ENCODE results near the gene FCRL6.

The FCRL6 gene

GRCh38 chr1:159835862-159836525 is 33.8 kb downstream of the FCRL6 start:
- DNase-seq (ENCODE audit: low spot score): no peak

GRCh38 chr1:159838715-159839114 is 36.6 kb downstream of the FCRL6 start:
- no peak for DNase-seq (ENCODE audit: low spot score)

GRCh38 chr1:159839116-159839849 is 37.1 kb downstream of the FCRL6 start:
- no peak for DNase-seq (ENCODE audit: low spot score)

DNA sequence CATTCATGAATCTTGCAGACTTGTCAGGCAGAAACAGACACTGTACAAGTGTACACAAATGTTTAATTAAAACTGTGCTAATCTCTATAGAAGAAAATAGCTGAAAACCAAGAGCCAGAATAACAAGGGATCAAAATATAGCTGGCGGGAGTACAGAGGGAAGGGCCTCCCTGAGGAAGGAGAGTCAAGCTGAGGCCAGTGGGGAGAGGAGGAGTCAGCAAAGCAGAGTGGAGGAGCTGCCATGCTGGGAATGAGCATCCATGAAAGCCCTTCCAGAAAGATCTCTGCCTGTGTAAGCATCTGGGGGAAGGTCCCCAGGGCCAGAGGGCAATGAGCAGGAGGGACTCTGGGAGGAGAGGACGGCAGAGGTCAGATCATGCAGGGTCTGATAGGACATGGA is 39.6 kb downstream of the FCRL6 start:
- DNase-seq (ENCODE audit: low spot score): no peak

GRCh38 chr1:159843459-159843858 is 41.3 kb downstream of the FCRL6 start:
- no peak for DNase-seq (ENCODE audit: low spot score)

DNA sequence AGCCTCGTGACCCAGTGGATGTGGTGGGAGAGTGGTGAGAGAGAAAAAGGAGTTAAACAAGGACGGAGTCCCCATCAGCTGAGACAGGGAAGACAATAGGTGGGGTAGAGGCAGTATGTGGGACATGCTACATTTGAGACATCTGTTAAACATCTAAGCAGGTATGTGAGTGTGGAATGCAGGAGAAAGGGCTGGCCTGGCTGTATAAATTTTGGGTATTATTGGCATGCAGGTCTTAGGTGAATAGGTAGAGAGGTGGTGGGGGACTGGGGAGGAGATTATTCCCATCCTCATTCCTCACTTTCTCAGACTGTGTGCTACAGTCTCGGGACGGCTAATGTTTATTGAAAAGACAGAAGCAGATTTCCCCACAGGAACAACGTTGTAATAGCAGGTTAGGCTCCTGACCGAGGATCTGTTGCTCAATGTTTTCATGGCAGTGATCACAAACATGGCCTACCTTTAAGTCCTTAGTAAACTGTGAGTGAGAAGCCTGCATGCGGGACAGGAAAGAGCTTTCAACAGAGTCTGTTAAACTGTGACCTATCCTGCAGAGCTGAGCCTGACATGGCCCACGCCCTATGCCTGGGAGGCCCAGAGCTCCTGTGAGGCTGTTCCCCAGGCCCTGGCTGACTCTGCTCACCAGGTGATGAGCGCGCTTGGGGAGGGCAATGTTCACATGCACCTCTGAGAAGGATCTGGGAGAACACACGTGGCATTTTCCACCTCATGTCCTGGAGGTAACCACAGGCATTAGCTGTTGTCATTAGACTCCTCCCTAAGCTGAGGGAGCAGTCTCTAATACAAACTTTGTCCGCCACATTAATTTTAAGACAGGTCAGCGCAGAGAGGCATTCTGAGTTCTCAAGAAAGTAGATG is 43.8 kb downstream of the FCRL6 start:
- DNase-seq (ENCODE audit: low spot score): no peak

- no peak for DNase-seq (ENCODE audit: low spot score)
Observed at GRCh38 chr1:159847231-159847630, 45.1 kb downstream of the FCRL6 start.

GRCh38 chr1:159848326-159848725 is 46.2 kb downstream of the FCRL6 start:
- no peak for DNase-seq (ENCODE audit: low spot score)

- DNase-seq (ENCODE audit: low spot score): no peak
Observed at GRCh38 chr1:159849626-159850366, 47.6 kb downstream of the FCRL6 start.

- peak; percentile 15 for DNase-seq (ENCODE audit: low spot score)
Observed at GRCh38 chr1:159851407-159851806, 49.2 kb downstream of the FCRL6 start.

DNA sequence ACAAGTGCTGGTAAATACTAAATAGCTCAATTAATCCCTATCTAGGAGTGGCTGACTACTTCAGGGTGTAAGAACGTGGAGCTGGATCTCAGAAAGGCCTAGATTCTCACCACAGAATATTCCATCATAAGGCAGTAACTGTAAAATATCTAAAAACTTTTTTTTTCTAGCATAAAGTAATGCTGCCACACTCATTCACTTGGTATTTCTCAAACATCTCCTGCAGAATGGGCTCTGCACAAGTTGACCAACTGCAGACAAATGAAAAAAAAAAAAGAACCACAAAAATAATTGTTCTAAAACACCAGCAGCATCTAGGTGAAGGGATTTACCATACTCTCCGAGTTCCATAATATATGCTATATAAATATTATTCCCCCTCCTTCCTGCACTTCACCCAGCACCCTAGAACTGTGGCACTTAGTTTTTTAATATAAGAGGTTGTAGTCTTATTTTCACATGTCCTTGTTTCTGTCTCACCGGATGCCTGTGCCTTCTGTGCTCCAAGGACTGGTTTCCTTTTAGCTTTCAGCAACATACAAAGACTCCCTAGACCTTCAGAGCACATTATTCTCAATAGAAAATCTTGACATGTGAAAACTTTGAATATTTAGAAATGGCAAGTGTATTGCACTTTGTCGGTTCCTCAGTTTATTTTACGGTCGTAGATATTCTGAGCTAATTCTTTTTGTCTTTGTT is 51.4 kb downstream of the FCRL6 start:
- no peak for DNase-seq (ENCODE audit: low spot score)

GRCh38 chr1:159854116-159854692 is 52.0 kb downstream of the FCRL6 start:
- no peak for DNase-seq (ENCODE audit: low spot score)

DNA sequence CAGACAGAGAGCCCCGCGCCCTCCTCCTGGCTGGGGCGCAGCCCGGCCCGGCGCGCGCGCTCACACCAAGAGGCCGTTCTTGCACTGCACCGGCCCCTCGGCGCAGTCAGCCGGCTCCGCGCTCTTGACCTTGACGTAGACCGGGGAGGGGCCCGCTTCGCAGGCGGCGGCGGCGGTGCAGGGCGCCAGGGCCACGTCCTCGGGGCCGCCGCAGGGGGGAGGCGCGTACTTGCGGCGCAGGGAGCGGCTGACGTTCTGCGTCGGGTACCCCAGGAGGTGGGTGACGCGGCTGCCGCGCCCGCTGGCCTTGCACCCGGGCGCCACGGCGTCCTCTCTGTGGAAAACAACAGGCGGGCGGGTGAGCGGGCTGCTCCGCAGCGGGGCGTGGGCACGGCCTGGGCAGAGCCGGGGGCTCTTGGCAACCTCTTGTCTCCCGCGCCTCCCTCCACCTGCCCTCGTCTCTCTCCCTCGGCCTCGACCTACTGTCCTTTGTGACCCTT is 52.6 kb downstream of the FCRL6 start:
- DNase-seq (ENCODE audit: low spot score): peak; percentile 27

- DNase-seq (ENCODE audit: low spot score): no peak
Observed at GRCh38 chr1:159855709-159856108, 53.5 kb downstream of the FCRL6 start.

DNA sequence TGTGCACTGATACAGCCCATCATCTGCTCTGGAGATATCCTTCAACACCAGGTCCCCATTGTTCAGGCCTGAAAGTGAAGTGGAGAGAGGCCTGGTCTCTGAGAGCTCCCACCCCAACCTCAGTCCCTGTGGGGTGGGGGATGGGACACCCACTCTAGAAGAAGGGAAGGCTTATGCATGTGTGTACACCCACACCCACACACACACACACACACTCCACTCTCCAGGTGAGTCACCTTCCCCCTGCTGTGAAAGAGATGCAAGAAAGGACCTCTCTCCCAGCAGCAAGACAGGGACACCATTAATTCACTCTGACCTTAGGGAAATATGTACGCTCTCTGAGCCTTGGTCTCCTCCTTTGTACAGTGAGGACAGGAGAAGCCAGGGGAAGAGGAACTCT is 54.4 kb downstream of the FCRL6 start:
- no peak for DNase-seq (ENCODE audit: low spot score)

DNA sequence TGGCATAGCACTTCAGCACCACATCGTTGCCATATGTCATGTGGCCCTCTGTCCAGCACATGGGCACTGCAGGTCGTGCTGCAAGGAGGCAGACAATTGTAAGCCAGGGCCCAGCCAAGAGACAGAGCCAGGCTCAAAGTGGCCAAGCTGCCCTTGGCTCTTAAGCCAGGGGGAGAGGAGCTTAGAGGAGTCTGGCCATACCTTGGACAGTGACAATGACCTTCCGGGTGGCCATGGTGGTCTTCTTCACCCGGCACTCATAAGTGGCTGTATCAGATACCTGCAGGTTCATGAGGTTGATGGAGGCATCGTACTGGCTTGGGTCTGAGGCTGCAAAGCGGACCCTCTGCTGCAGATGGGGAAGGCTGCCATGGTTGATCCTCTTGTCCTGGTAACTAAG is 55.7 kb downstream of the FCRL6 start:
- no peak for DNase-seq (ENCODE audit: low spot score)

DNA sequence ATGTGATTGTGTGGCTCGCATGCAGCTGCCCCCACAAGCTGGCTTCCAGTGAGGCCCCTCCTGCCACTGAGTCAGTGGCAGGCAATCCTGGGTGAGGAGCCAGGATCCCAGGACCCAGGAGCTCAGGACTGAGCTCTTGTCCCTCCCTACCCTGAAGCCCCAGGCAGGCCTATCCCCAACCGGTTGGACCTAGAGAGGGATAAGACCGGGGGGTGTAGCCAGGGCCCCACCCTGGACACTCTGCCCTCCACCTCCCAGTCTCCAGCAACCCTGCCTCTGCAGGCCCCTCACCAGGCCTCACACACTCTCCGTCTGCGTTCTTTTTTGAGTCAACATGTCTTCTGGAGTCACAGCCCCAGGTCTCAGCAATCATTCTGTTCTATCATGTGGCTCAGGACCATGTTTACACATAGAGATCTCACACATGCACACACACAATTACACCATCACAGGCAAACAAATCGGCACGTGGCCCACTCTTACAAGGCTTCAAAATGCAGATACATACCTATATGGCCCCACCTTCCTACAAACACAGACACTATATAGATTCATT is 57.7 kb downstream of the FCRL6 start:
- no peak for DNase-seq (ENCODE audit: low spot score)

- no peak for DNase-seq (ENCODE audit: low spot score)
Observed at GRCh38 chr1:159860456-159860855, 58.3 kb downstream of the FCRL6 start.

DNA sequence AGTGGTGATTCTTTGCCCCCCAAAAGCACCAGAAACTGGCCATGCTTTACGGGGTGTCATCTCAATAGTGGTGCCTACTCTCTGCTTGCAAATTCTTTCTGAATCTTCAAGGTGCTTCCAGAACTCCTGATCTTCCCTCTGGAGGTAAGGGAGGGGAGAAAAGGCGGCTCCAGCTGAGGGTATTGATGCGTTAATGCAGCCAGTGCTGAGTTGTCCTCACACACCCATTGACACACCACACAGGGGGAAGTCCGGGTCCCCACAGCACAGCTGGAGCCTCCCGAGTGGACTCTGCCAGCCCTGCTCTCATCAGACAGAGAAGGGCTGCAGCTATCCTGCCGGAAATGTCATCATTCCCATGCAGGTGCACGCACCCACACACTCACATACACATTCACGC is 59.1 kb downstream of the FCRL6 start:
- DNase-seq (ENCODE audit: low spot score): no peak

DNA sequence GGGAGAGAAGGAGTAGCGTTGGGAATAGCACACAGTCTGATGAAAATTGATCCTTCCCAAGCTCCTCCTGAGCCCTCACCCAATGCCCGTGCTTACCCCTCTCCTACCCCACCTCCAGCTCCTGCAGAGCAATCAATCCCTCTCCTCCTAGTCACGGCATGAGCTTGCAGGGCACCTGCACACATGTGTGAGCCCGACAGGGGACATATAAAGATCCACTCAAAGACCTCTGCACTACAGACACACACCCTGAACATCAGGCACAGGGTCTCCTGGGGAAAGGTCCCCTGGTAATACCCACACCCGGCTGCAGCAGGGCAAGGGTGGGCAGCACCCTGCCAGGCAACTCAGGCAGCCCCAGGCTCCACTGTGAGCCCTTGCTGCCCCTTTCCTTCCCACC is 59.9 kb downstream of the FCRL6 start:
- DNase-seq (ENCODE audit: low spot score): no peak

GRCh38 chr1:159862557-159862956 is 60.4 kb downstream of the FCRL6 start, which contains the start of gene VSIG8:
Gene VSIG8 (minus strand): TSS chr1:159862657. CDS start chr1:159862521, 136 bp downstream.
- no peak for DNase-seq (ENCODE audit: low spot score)

Measured in hematopoietic multipotent progenitor cell treated with erythropoietin and hydrocortisone succinate and interleukin-3 and kit ligand, for 15 days (in vitro differentiated cells).